ENCODE measurements around the gene POLN.
"Not testable (repeated sequence)": the region's sequence is repeated elsewhere in the genome, so short reads cannot be mapped to it uniquely, and the experiment has no call there.

Gene POLN

GRCh38 chr4:2275546-2276251, 33.8 kb upstream of the POLN start:
- no peak for DNase-seq (ENCODE audit: low read depth in 2 of 2)

- DNase-seq (ENCODE audit: low read depth in 2 of 2): not testable (repeated sequence)
Measured at GRCh38 chr4:2275044-2275397, 33.1 kb upstream of the POLN start.

GRCh38 chr4:2274320-2275043, 32.6 kb upstream of the POLN start:
- no peak for DNase-seq (ENCODE audit: low read depth in 2 of 2)

GRCh38 chr4:2273657-2274319, 31.9 kb upstream of the POLN start:
- DNase-seq (ENCODE audit: low read depth in 2 of 2): no peak

- no peak for DNase-seq (ENCODE audit: low read depth in 2 of 2)
Measured at GRCh38 chr4:2273221-2273620, 31.3 kb upstream of the POLN start.

GRCh38 chr4:2272828-2273120, 30.9 kb upstream of the POLN start:
- DNase-seq (ENCODE audit: low read depth in 2 of 2): no peak

- no peak for DNase-seq (ENCODE audit: low read depth in 2 of 2)
Measured at GRCh38 chr4:2272026-2272827, 30.3 kb upstream of the POLN start.

- DNase-seq (ENCODE audit: low read depth in 2 of 2): no peak
Measured at GRCh38 chr4:2271279-2272025, 29.5 kb upstream of the POLN start.

GRCh38 chr4:2270341-2271165, 28.6 kb upstream of the POLN start:
- DNase-seq (ENCODE audit: low read depth in 2 of 2): no peak

GRCh38 chr4:2269618-2270163, 27.8 kb upstream of the POLN start:
- DNase-seq (ENCODE audit: low read depth in 2 of 2): no peak

GRCh38 chr4:2269206-2269531, 27.2 kb upstream of the POLN start:
- DNase-seq (ENCODE audit: low read depth in 2 of 2): no peak

- no peak for DNase-seq (ENCODE audit: low read depth in 2 of 2)
Measured at GRCh38 chr4:2268357-2269205, 26.7 kb upstream of the POLN start.

- no peak for DNase-seq (ENCODE audit: low read depth in 2 of 2)
Measured at GRCh38 chr4:2267841-2268240, 25.9 kb upstream of the POLN start.

GRCh38 chr4:2267320-2267811, 25.4 kb upstream of the POLN start:
- no peak for DNase-seq (ENCODE audit: low read depth in 2 of 2)

GRCh38 chr4:2266821-2267220, 24.9 kb upstream of the POLN start:
- no peak for DNase-seq (ENCODE audit: low read depth in 2 of 2)

- no peak for DNase-seq (ENCODE audit: low read depth in 2 of 2)
Measured at GRCh38 chr4:2266181-2266580, 24.3 kb upstream of the POLN start.

GRCh38 chr4:2265113-2266110, 23.5 kb upstream of the POLN start:
- DNase-seq (ENCODE audit: low read depth in 2 of 2): no peak

- DNase-seq (ENCODE audit: low read depth in 2 of 2): no peak
Measured at GRCh38 chr4:2264481-2265041, 22.6 kb upstream of the POLN start.

Measured in activated CD4-positive, alpha-beta T cell treated with anti-CD3 and anti-CD28 coated beads for 24 hours (primary cell).